ENCODE data around the gene ZNF598. TPM values are rescaled to one million over a fixed set of nuclear protein-coding genes. Genes with fewer than 3 reads are reported as not detected.
A peak's percentile ranks its signal among the peaks of the same experiment; 100 is the strongest.

ZNF598 gene
- total RNA-seq, 1 experiment from 2014 or later = 57.4 TPM

GRCh38 chr16:2048116-2048543 is 38.5 kb upstream of the ZNF598 start:
- intact Hi-C loops (cut with micrococcal nuclease) = loop anchor here (5.0 kb wide), 1 partner anchor 94 kb away; no protein-coding TSS in a partner anchor
- no TSS peak for BruUV-seq (replicated peaks)
- no peaks in the 10 kb centered on the region for H3K9me2 ChIP-seq (ENCODE audit: insufficient read depth)
- no peak overlapping the region for H2AFZ ChIP-seq (ENCODE audit: low read depth, low read length, poor library complexity, severe bottlenecking)
- ATAC-seq (peak; percentile 17), DNase-seq (ENCODE audit: low read depth, low spot score) (no peak)
- no peaks in the 10 kb centered on the region for H4K20me1 ChIP-seq (ENCODE audit: insufficient read depth)
- H3K27me3 ChIP-seq (ENCODE audit: insufficient read depth, low read length) = no peaks in the 10 kb centered on the region
- H3K27ac ChIP-seq (ENCODE audit: low read depth, low read length) = peak overlapping the region; percentile 55; the same call in 1 of the 2 replicates
- POLR2A ChIA-PET = interaction anchor here (1.0 to 1.7 kb wide), 3 partner anchors 103 to 203 kb away, joined by 4 to 6 read pairs (median 4); partner anchors contain the start of genes ECI1 and TRAF7
- CTCF ChIA-PET = interaction anchor here (0.8 to 1.8 kb wide), 5 partner anchors 8 to 92 kb away, joined by 3 to 12 read pairs (median 4); no protein-coding TSS in a partner anchor
- no peaks in the 10 kb centered on the region for H3K9me3 ChIP-seq (ENCODE audit: control insufficient read depth in 1 of 2, insufficient read depth in 1 of 2, low read depth in 1 of 2, low read length in 2 of 2)
- RAD21 ChIA-PET (ENCODE audit: low non-redundant PET in 1 of 2, low total read pairs in 2 of 2, uncharacterized antibody in 2 of 2, unreplicated experiment in 2 of 2) = no interaction called here
- peaks cover 0 to 3% of the 10 kb centered on the region in 2 experiments; a peak in 2 of 4 replicates for H3K36me3 ChIP-seq (ENCODE audit: control insufficient read depth in 1 of 2, insufficient read depth in 2 of 2, low read length in 2 of 2)
- H3K4me1 ChIP-seq (ENCODE audit: control insufficient read depth in 1 of 2, insufficient read depth in 2 of 2, low read length in 2 of 2) = peaks cover 6 to 31% of the 10 kb centered on the region in 2 experiments; a peak in 3 of 4 replicates
- peak overlapping the region; percentile 82 for H3K4me2 ChIP-seq (ENCODE audit: low read length)
- H3K9ac ChIP-seq (ENCODE audit: low read length) = peak overlapping the region; percentile 77
- H3K79me2 ChIP-seq (ENCODE audit: insufficient read depth, low read length) = peaks cover 11% of the 10 kb centered on the region; the same call in 1 of the 2 replicates
- TF ChIP-seq ZFX (IDR thresholded peaks at IDR 0.05) = peak; percentile 36; the same call in 1 of the 2 replicates
- no peak for TF ChIP-seq CTCF (IDR thresholded peaks at IDR 0.05 in 2 of 3, conservative IDR thresholded peaks at IDR 0.05 in 1 of 3; ENCODE audit: borderline replicate concordance in 1 of 3, insufficient read depth in 1 of 3, low read depth in 2 of 3, low read length in 2 of 3)
- H3K4me3 ChIP-seq (replicated peaks in 1 of 2; ENCODE audit: low read depth in 1 of 2, low read length in 2 of 2) = peak overlapping the region; percentile 64 to 88

GRCh38 chr16:2047330-2048115 is 37.9 kb upstream of the ZNF598 start, which contains the start of the genes NTHL1 and TSC2:
TSS of gene NTHL1 (minus strand) at chr16:2047834. CDS start at chr16:2047823, 11 bp downstream.
TSS of gene TSC2 (plus strand) at chr16:2047985. CDS start at chr16:2048616, 631 bp downstream.
- DNase-seq (ENCODE audit: low read depth, low spot score) = peak; percentile 91
- Histone ChIP-seq H3K79me2 (ENCODE audit: insufficient read depth, low read length) (peaks cover 11% of the 10 kb centered on the region; the same call in 1 of the 2 replicates), H3K4me1 (ENCODE audit: control insufficient read depth in 1 of 2, insufficient read depth in 2 of 2, low read length in 2 of 2) (peaks cover 6 to 34% of the 10 kb centered on the region in 2 experiments; a peak in 3 of 4 replicates), H3K27me3 (ENCODE audit: insufficient read depth, low read length) (no peaks in the 10 kb centered on the region), H3K9ac (ENCODE audit: low read length) (peak within 1 kb of the TSS; percentile 77), H4K20me1 (ENCODE audit: insufficient read depth) (no peaks in the 10 kb centered on the region), H3K4me3 (replicated peaks in 1 of 2; ENCODE audit: low read depth in 1 of 2, low read length in 2 of 2) (peak within 1 kb of the TSS; percentile 64 to 88), H3K9me2 (ENCODE audit: insufficient read depth) (no peaks in the 10 kb centered on the region), H3K36me3 (ENCODE audit: control insufficient read depth in 1 of 2, insufficient read depth in 2 of 2, low read length in 2 of 2) (peaks cover 0 to 3% of the 10 kb centered on the region in 2 experiments; a peak in 1 of 4 replicates), H3K27ac (ENCODE audit: low read depth, low read length) (peak within 1 kb of the TSS; percentile 71), H3K4me2 (ENCODE audit: low read length) (peak within 1 kb of the TSS; percentile 82), H3K9me3 (ENCODE audit: control insufficient read depth in 1 of 2, insufficient read depth in 1 of 2, low read depth in 1 of 2, low read length in 2 of 2) (no peaks in the 10 kb centered on the region), H2AFZ (ENCODE audit: low read depth, low read length, poor library complexity, severe bottlenecking) (no peak within 1 kb of the TSS)
- intact Hi-C loops (cut with micrococcal nuclease) = loop anchor here (5.0 kb wide), 1 partner anchor 95 kb away; no protein-coding TSS in a partner anchor
- ChIA-PET POLR2A (interaction anchor here (1.0 to 1.7 kb wide), 3 partner anchors 104 to 204 kb away, joined by 4 to 6 read pairs (median 4); partner anchors contain the start of genes ECI1 and TRAF7), CTCF (interaction anchor here (0.8 to 1.8 kb wide), 5 partner anchors 8 to 93 kb away, joined by 3 to 12 read pairs (median 4); no protein-coding TSS in a partner anchor), RAD21 (ENCODE audit: low non-redundant PET in 1 of 2, low total read pairs in 2 of 2, uncharacterized antibody in 2 of 2, unreplicated experiment in 2 of 2) (no interaction called here)
- peak; percentile 96 for ATAC-seq
- BruUV-seq (replicated peaks) = no TSS peak
- TF ChIP-seq SP1 (IDR thresholded peaks at IDR 0.05; ENCODE audit: low read depth) (no peak; the same call in 1 of the 2 replicates), YY1 (IDR thresholded peaks at IDR 0.05; ENCODE audit: extremely low read depth, insufficient replicate concordance, low read depth, low read length) (peak; percentile 91), RAD21 (IDR thresholded peaks at IDR 0.05; ENCODE audit: low read depth) (no peak), CEBPB (IDR thresholded peaks at IDR 0.05; ENCODE audit: low read depth) (no peak), EZH2 (IDR thresholded peaks at IDR 0.05) (no peak), ZFX (IDR thresholded peaks at IDR 0.05) (peak; percentile 74; the same call in 1 of the 2 replicates), ZBTB33 (IDR thresholded peaks at IDR 0.05; ENCODE audit: extremely low read depth, insufficient replicate concordance, low read length) (no peak), SIN3A (IDR thresholded peaks at IDR 0.05; ENCODE audit: low read depth) (peak; percentile 58), EGR1 (IDR thresholded peaks at IDR 0.05; ENCODE audit: low read depth) (peak; percentile 95), FOSL1 (IDR thresholded peaks at IDR 0.05; ENCODE audit: low read depth) (no peak), ATF3 (IDR thresholded peaks at IDR 0.05) (no peak)
